Mucosa of stomach (tissue), 1 donor: ENCODE results near the gene SCYL3.

Source experiments
- H3K27me3 ChIP-seq: one replicate; pipeline ENCODE4 v1.7.0; 2013; ENCODE audit warnings: mild to moderate bottlenecking, low read length; ENCODE audit not compliant: control insufficient read depth, insufficient read depth
- H3K36me3 ChIP-seq: one replicate; pipeline ENCODE4 v1.7.0; 2013; ENCODE audit warnings: low read length; ENCODE audit not compliant: control insufficient read depth, insufficient read depth
- H3K4me1 ChIP-seq: one replicate; pipeline ENCODE4 v1.7.0; 2013; ENCODE audit warnings: mild to moderate bottlenecking, low read length; ENCODE audit not compliant: control insufficient read depth, insufficient read depth
- H3K4me3 ChIP-seq: one replicate; pipeline ENCODE4 v1.7.0; 2013; ENCODE audit warnings: low read length
- H3K9ac ChIP-seq: one replicate; pipeline ENCODE4 v1.7.0; 2013; ENCODE audit warnings: mild to moderate bottlenecking, low read length, moderate library complexity
- H3K9me3 ChIP-seq: one replicate; pipeline ENCODE4 v1.7.0; 2013; ENCODE audit warnings: mild to moderate bottlenecking, low read length, moderate library complexity; ENCODE audit not compliant: control insufficient read depth
- donor health status: Pancreatic carcinoma.

The SCYL3 gene

GRCh38 chr1:169894424-169895145 lies 889 bp upstream of the SCYL3 start:
- Histone ChIP-seq H3K36me3 (no peaks in the 10 kb centered on the region), H3K4me1 (peaks cover 18% of the 10 kb centered on the region), H3K9me3 (no peaks in the 10 kb centered on the region), H3K4me3 (peak overlapping the region; percentile 7), H3K9ac (peak overlapping the region; percentile 76), H3K27me3 (no peaks in the 10 kb centered on the region)

GRCh38 chr1:169892927-169893644 lies 610 bp downstream of the SCYL3 start:
- no peaks in the 10 kb centered on the region for H3K27me3 ChIP-seq
- H3K9me3 ChIP-seq: no peaks in the 10 kb centered on the region
- no peaks in the 10 kb centered on the region for H3K36me3 ChIP-seq
- H3K4me1 ChIP-seq: peaks cover 18% of the 10 kb centered on the region
- H3K9ac ChIP-seq: peak overlapping the region; percentile 76
- H3K4me3 ChIP-seq: peak overlapping the region; percentile 77

- H3K27me3 ChIP-seq: no peaks in the 10 kb centered on the region
- peak overlapping the region; percentile 77 for H3K4me3 ChIP-seq
- H3K36me3 ChIP-seq: no peaks in the 10 kb centered on the region
- peak overlapping the region; percentile 76 for H3K9ac ChIP-seq
- H3K9me3 ChIP-seq: no peaks in the 10 kb centered on the region
- H3K4me1 ChIP-seq: peaks cover 18% of the 10 kb centered on the region
These were observed 1.3 kb downstream of the SCYL3 start for GRCh38 chr1:169892176-169892926.

- Histone ChIP-seq H3K4me1 (peaks cover 18% of the 10 kb centered on the region), H3K36me3 (no peaks in the 10 kb centered on the region), H3K9me3 (no peaks in the 10 kb centered on the region), H3K4me3 (no peak overlapping the region), H3K27me3 (no peaks in the 10 kb centered on the region), H3K9ac (peak overlapping the region; percentile 8)
These were observed 2.2 kb downstream of the SCYL3 start for GRCh38 chr1:169891539-169891885.

GRCh38 chr1:169890761-169891538 lies 2.7 kb downstream of the SCYL3 start:
- H3K4me3 ChIP-seq: no peak overlapping the region
- H3K9me3 ChIP-seq: no peaks in the 10 kb centered on the region
- H3K27me3 ChIP-seq: no peaks in the 10 kb centered on the region
- no peaks in the 10 kb centered on the region for H3K36me3 ChIP-seq
- H3K4me1 ChIP-seq: peaks cover 18% of the 10 kb centered on the region
- H3K9ac ChIP-seq: peak overlapping the region; percentile 8

- H3K4me3 ChIP-seq: no peak overlapping the region
- H3K36me3 ChIP-seq: no peaks in the 10 kb centered on the region
- H3K9ac ChIP-seq: no peak overlapping the region
- no peaks in the 10 kb centered on the region for H3K27me3 ChIP-seq
- H3K9me3 ChIP-seq: no peaks in the 10 kb centered on the region
- peaks cover 18% of the 10 kb centered on the region for H3K4me1 ChIP-seq
These were observed 3.8 kb downstream of the SCYL3 start for GRCh38 chr1:169889871-169890270.

- H3K36me3 ChIP-seq: no peaks in the 10 kb centered on the region
- peaks cover 13% of the 10 kb centered on the region for H3K4me1 ChIP-seq
- no peak overlapping the region for H3K4me3 ChIP-seq
- no peaks in the 10 kb centered on the region for H3K9me3 ChIP-seq
- H3K27me3 ChIP-seq: no peaks in the 10 kb centered on the region
- H3K9ac ChIP-seq: no peak overlapping the region
These were observed 6.8 kb downstream of the SCYL3 start for GRCh38 chr1:169886931-169887330.

- H3K4me3 ChIP-seq: no peak overlapping the region
- H3K36me3 ChIP-seq: no peaks in the 10 kb centered on the region
- peaks cover 8% of the 10 kb centered on the region for H3K4me1 ChIP-seq
- H3K9ac ChIP-seq: no peak overlapping the region
- no peaks in the 10 kb centered on the region for H3K27me3 ChIP-seq
- no peaks in the 10 kb centered on the region for H3K9me3 ChIP-seq
These were observed 7.3 kb downstream of the SCYL3 start for GRCh38 chr1:169886422-169886821.

- Histone ChIP-seq H3K36me3 (no peaks in the 10 kb centered on the region), H3K9me3 (no peaks in the 10 kb centered on the region), H3K4me3 (no peak overlapping the region), H3K9ac (no peak overlapping the region), H3K4me1 (no peaks in the 10 kb centered on the region), H3K27me3 (no peaks in the 10 kb centered on the region)
These were observed 8.5 kb downstream of the SCYL3 start for GRCh38 chr1:169885207-169885606.

- Histone ChIP-seq H3K9ac (no peak overlapping the region), H3K9me3 (no peaks in the 10 kb centered on the region), H3K36me3 (no peaks in the 10 kb centered on the region), H3K4me1 (no peaks in the 10 kb centered on the region), H3K27me3 (no peaks in the 10 kb centered on the region), H3K4me3 (no peak overlapping the region)
These were observed 9.1 kb downstream of the SCYL3 start for GRCh38 chr1:169884634-169885033.

- Histone ChIP-seq H3K9me3 (no peaks in the 10 kb centered on the region), H3K27me3 (no peaks in the 10 kb centered on the region), H3K9ac (no peak overlapping the region), H3K4me3 (no peak overlapping the region), H3K4me1 (no peaks in the 10 kb centered on the region), H3K36me3 (peaks cover 6% of the 10 kb centered on the region)
These were observed 11.6 kb downstream of the SCYL3 start for GRCh38 chr1:169882039-169882511.
